ENCODE results near the gene PKN3.

Gene PKN3

DNA sequence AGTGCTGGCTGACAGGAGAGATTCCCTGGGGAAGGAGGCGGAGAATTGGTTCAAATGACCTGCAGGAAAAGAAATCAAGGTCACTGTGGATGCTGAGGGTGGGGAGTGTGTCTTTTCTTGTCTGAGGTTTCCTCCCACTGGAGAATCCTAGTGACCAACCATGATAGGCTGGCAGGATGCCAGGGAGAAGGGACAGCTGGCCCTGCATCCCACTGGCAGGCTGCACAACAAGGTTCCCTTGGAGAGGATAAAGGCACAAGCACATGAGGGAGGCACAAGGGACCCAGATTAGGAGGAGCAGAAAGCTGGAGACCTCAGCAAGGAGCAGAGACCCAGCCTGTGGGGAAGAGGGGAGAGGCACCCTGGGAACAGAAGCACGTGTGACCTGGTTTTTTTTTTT lies 33.1 kb downstream of the PKN3 start:
- DNase-seq = peak in 29 of 56 donors; percentile 5 to 60 (median 23)

DNA sequence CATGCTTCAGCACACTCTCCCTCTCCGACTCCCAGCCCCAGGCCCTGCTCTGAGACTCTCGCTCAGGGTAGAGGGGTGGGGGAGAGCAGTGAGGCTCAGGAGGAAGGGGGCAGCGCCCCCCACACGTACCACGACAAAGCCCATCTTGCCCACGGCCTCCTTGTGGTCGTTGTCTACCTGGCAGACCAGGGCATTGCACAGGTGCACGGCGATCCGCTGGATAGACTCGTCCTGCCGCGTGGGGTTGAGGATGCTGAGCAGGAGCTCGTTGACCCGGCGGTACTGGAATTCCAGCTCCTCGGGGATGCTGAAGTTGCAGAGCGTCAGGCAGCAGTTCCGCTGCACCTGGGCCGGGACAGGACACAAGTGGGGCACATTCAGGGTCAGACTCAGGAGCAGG lies 40.1 kb downstream of the PKN3 start:
- no peak for DNase-seq

DNA sequence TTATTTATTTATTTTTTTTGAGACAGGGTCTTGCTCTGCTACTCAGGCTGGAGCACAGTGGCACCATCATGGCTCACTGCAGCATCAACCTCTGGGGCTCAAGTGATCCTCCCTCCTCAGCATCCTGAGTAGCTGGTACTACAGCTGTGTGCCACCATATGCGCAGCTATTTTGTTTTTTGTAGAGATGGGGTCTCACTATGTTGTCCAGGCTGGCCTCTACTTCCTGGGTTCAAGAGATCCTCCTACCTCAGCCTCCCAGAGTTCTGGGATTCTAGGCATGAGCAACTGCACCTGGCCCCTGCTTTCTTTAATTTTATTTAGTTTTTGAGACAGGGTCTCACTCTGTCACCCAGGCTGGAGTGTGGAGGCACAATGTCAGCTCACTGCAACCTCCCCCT lies 41.1 kb downstream of the PKN3 start:
- DNase-seq = no peak

DNA sequence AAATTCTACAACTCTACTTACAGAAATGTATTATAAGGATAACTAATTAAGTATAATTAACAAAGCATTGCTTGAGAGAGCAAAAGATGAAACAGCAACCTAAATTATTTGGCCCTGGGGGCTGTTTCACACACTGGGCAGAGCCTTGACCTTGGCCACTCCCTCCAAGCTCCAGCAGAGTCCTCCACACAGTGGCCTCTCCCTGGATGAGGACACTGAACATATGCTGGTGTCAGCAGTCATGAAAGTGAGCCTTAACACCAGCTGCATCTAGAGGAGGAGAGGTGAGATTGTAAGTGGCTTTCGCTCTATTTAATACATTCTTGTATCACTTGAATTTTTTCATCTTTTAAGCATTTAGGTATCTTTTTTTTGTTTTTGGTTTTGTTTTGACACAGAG lies 44.9 kb downstream of the PKN3 start:
- no peak for DNase-seq

DNA sequence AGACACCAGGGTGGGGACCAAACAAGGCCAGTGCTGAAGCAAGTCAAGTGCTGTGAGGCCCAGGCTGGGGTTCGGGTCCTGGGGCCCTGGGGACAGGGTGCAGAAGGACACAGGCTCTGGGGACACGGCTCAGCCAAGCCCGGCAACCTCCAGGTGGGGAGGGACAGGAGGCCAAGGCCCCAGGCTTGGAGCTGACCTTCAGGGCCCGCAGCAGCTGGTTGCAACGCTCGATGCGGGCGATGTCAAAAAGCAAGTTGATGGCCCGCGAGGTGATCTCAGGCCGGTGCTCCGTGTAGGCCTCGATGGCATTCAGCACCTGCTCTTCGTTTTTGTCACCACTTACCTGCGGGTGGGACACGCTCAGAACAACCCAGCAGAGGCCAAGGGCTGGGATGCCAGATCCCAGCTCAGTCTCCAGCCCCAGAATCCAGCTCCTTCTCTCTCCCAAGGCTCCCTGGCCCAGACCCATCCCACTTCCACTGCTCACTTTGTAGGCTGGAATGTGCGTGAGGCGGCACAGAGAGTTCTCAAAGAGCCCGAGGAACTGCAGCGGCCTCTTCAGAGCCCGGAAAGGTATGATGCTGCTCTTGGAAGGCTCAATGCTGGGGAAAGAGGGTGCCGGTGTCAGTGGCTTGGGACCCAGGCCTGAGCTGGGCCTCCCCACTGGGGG lies 48.8 kb downstream of the PKN3 start:
- DNase-seq = no peak

DNA sequence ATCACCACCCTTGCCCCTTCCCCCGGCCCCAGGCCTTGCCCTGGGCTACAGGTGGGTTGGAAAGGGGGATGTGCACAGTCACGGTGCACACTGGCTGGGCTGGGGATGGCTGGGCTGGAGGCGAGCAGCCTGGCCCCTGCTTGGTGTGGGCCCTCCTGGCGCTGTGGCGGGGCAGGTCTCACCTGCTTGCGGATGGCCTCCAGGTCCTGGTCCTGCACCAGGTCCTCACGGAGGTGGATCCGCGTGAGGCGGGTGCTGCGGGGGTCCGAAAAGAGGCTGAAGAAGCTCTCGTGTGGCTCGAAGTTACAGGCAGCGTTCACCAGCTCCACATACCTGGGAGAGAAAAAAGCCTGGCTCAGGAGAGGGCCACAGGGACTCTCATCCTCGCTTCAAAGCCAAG lies 51.3 kb downstream of the PKN3 start:
- DNase-seq = no peak

- no peak for DNase-seq
These were observed 55.3 kb downstream of the PKN3 start for GRCh38 chr9:128757602-128758001.

DNA sequence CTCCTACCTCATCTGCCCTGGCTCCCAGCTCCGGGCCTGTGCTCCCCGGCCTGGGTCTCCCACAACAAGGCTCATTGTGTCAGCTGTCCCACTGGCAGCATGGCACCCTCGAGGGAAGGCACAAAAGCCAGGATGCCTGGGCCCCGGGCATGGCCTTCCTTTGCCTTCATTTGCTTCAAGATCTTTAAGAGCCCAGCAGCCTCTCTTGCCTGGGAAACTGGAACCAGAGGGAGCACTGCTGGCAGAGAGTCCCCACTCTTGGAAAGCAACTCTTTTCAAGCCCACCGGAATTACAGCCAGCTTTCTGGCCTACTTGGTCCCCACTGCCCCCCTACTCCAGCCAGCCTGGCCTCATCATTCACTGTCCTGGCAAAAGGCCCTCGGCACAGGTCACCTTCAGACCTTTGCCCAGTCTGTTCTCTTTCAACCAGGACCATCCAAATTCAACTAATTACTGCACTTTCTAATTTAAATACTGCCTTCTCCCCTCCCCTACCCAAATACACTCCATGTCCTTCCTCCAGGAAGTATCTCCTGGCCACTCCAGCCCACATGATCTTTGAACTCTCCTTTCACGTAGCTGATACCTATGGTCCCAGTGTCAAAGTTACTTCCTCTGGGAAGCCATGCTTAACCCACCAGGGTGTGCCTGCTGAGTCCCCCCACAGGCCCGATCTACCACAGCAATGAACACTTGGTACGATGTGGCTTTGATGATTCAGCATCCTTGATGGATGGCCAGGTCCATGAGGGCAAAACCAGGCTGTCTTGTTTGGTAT lies 60.6 kb downstream of the PKN3 start:
- peak in 8 of 56 donors; percentile 5 to 47 (median 28) for DNase-seq

DNA sequence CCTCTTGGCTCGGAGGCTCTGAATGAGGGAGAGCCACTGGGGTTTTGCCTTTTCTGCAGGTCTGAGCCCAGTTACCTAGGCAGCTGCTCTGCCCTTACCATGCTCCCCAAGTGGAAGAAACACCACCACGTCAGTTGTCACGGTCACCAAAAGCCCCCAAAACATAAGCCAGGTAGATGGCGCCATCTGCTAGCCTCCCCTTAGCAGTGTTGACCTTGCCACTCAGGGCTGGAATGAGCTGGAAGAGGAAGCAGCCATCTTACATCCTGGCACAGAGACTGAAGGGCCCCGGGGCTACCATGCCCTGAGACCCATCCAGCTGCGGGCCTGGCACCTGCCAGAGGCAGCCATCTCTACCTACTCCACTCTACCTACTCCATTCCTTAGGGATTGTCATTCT lies 62.1 kb downstream of the PKN3 start:
- DNase-seq = no peak

DNA sequence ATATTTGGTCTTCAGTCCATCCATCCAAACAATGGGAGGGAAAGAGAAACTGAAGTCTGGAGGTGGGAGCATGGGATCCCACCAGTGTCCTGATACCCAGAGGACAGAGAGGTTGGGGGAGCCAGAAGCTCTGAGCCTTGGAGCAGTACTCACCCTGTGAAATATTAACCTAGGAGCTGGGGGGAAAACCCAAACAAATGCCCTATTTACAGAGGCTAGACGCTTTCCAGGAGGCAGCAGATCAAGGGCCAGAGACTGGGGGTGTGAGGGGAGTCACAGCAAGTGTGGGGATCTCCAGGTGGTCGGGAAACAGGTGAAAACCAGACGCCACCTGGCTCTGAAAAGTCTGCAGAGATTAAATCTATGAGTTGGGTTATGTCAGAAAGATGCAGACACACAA lies 63.2 kb downstream of the PKN3 start:
- no peak for DNase-seq

- no peak for DNase-seq
These were observed 66.3 kb downstream of the PKN3 start for GRCh38 chr9:128768606-128769005.
